Measurements from ENCODE around the gene RAPGEF3. TPM values are rescaled to one million over a fixed set of nuclear protein-coding genes. Genes with fewer than 3 reads are reported as not detected.

RAPGEF3 gene
- total RNA-seq, 1 donor from 2014 or later: 1.4 TPM

GRCh38 chr12:47777151-47777550, 18.5 kb upstream of the RAPGEF3 start:
- Mint-ChIP-seq H3K4me1 (peaks cover 51% of the 10 kb centered on the region), H3K27me3 (ENCODE audit: low read depth) (peaks cover 13% of the 10 kb centered on the region), H3K9me3 (no peaks in the 10 kb centered on the region), H3K27ac (ENCODE audit: unreplicated experiment) (peak overlapping the region; percentile 78), H3K4me3 (peak overlapping the region; percentile 93), H3K36me3 (ENCODE audit: low read depth) (no peaks in the 10 kb centered on the region)
- TF ChIP-seq CTCF (conservative IDR thresholded peaks at IDR 0.05): no peak
- no peak for DNase-seq (ENCODE audit: low read depth, low spot score)

- Mint-ChIP-seq H3K4me3 (peak overlapping the region; percentile 93), H3K36me3 (ENCODE audit: low read depth) (no peaks in the 10 kb centered on the region), H3K27ac (ENCODE audit: unreplicated experiment) (peak overlapping the region; percentile 78), H3K27me3 (ENCODE audit: low read depth) (peaks cover 15% of the 10 kb centered on the region), H3K4me1 (peaks cover 51% of the 10 kb centered on the region), H3K9me3 (no peaks in the 10 kb centered on the region)
- DNase-seq (ENCODE audit: low read depth, low spot score): no peak
- TF ChIP-seq CTCF (conservative IDR thresholded peaks at IDR 0.05): no peak
These were observed 17.9 kb upstream of the RAPGEF3 start for GRCh38 chr12:47776471-47777143.

GRCh38 chr12:47775100-47775911, 16.6 kb upstream of the RAPGEF3 start:
- H3K27ac Mint-ChIP-seq (ENCODE audit: unreplicated experiment): peak overlapping the region; percentile 87
- peaks cover 51% of the 10 kb centered on the region for H3K4me1 Mint-ChIP-seq
- H3K27me3 Mint-ChIP-seq (ENCODE audit: low read depth): peaks cover 15% of the 10 kb centered on the region
- no peak for TF ChIP-seq CTCF (conservative IDR thresholded peaks at IDR 0.05)
- H3K9me3 Mint-ChIP-seq: no peaks in the 10 kb centered on the region
- H3K4me3 Mint-ChIP-seq: peak overlapping the region; percentile 93
- no peaks in the 10 kb centered on the region for H3K36me3 Mint-ChIP-seq (ENCODE audit: low read depth)
- DNase-seq (ENCODE audit: low read depth, low spot score): no peak

- no peak for DNase-seq (ENCODE audit: low read depth, low spot score)
- H3K27me3 Mint-ChIP-seq (ENCODE audit: low read depth): peaks cover 15% of the 10 kb centered on the region
- H3K36me3 Mint-ChIP-seq (ENCODE audit: low read depth): no peaks in the 10 kb centered on the region
- TF ChIP-seq CTCF (conservative IDR thresholded peaks at IDR 0.05): no peak
- H3K27ac Mint-ChIP-seq (ENCODE audit: unreplicated experiment): no peak overlapping the region
- H3K9me3 Mint-ChIP-seq: no peaks in the 10 kb centered on the region
- H3K4me3 Mint-ChIP-seq: peak overlapping the region; percentile 93
- H3K4me1 Mint-ChIP-seq: peaks cover 51% of the 10 kb centered on the region
These were observed 16.0 kb upstream of the RAPGEF3 start for GRCh38 chr12:47774663-47775062.

GRCh38 chr12:47773858-47774580, 15.3 kb upstream of the RAPGEF3 start:
- Mint-ChIP-seq H3K9me3 (no peaks in the 10 kb centered on the region), H3K36me3 (ENCODE audit: low read depth) (no peaks in the 10 kb centered on the region), H3K27ac (ENCODE audit: unreplicated experiment) (peak overlapping the region; percentile 88), H3K4me3 (peak overlapping the region; percentile 93), H3K27me3 (ENCODE audit: low read depth) (peaks cover 15% of the 10 kb centered on the region), H3K4me1 (peaks cover 47% of the 10 kb centered on the region)
- no peak for DNase-seq (ENCODE audit: low read depth, low spot score)
- TF ChIP-seq CTCF (conservative IDR thresholded peaks at IDR 0.05): no peak
